ENCODE measurements around the gene CAMK2G.

Gene CAMK2G

GRCh38 chr10:73900064-73900463 lies 25.7 kb upstream of the CAMK2G start:
- Histone ChIP-seq H3K9me2 (replicated peaks; ENCODE audit: control insufficient read depth, low read length) (no peaks in the 10 kb centered on the region), H3K27me3 (ENCODE audit: control insufficient read depth, low read length) (no peaks in the 10 kb centered on the region), H3K79me2 (ENCODE audit: control insufficient read depth, low read length) (no peaks in the 10 kb centered on the region), H3F3A (ENCODE audit: control insufficient read depth, insufficient read depth) (peaks cover 4% of the 10 kb centered on the region; the same call in 1 of the 2 replicates), H3K4me1 (ENCODE audit: control insufficient read depth, low read length) (peaks cover 26% of the 10 kb centered on the region), H3K4me3 (ENCODE audit: low read length) (no peak overlapping the region), H3K9me3 (ENCODE audit: control insufficient read depth, insufficient read depth, low read length) (no peaks in the 10 kb centered on the region), H3K36me3 (ENCODE audit: control insufficient read depth, low read length) (no peaks in the 10 kb centered on the region), H3K4me2 (ENCODE audit: low read length) (peak overlapping the region; percentile 24), H4K20me1 (ENCODE audit: control insufficient read depth, insufficient read depth, low read depth, low read length) (no peaks in the 10 kb centered on the region), H3K27ac (ENCODE audit: low read depth, low read length) (no peak overlapping the region)
- TF ChIP-seq CTCF (IDR thresholded peaks at IDR 0.05; ENCODE audit: low read depth, low read length, poor library complexity, severe bottlenecking), result no peak
- no peak for TF ChIP-seq EZH2phosphoT487 (IDR thresholded peaks at IDR 0.05; ENCODE audit: borderline replicate concordance, low read length)

- Histone ChIP-seq H3K9me2 (replicated peaks; ENCODE audit: control insufficient read depth, low read length) (no peaks in the 10 kb centered on the region), H3K36me3 (ENCODE audit: control insufficient read depth, low read length) (no peaks in the 10 kb centered on the region), H3F3A (ENCODE audit: control insufficient read depth, insufficient read depth) (peaks cover 4% of the 10 kb centered on the region; the same call in 1 of the 2 replicates), H3K4me3 (ENCODE audit: low read length) (no peak overlapping the region), H4K20me1 (ENCODE audit: control insufficient read depth, insufficient read depth, low read depth, low read length) (no peaks in the 10 kb centered on the region), H3K4me1 (ENCODE audit: control insufficient read depth, low read length) (peaks cover 26% of the 10 kb centered on the region), H3K27me3 (ENCODE audit: control insufficient read depth, low read length) (no peaks in the 10 kb centered on the region), H3K27ac (ENCODE audit: low read depth, low read length) (no peak overlapping the region), H3K79me2 (ENCODE audit: control insufficient read depth, low read length) (no peaks in the 10 kb centered on the region), H3K4me2 (ENCODE audit: low read length) (no peak overlapping the region; the same call in 1 of the 2 replicates), H3K9me3 (ENCODE audit: control insufficient read depth, insufficient read depth, low read length) (no peaks in the 10 kb centered on the region)
- TF ChIP-seq CTCF (IDR thresholded peaks at IDR 0.05; ENCODE audit: low read depth, low read length, poor library complexity, severe bottlenecking) (no peak), EZH2phosphoT487 (IDR thresholded peaks at IDR 0.05; ENCODE audit: borderline replicate concordance, low read length) (no peak)
These were observed 25.1 kb upstream of the CAMK2G start for GRCh38 chr10:73899423-73899822.

GRCh38 chr10:73898730-73899410 lies 24.5 kb upstream of the CAMK2G start:
- Histone ChIP-seq H3K36me3 (ENCODE audit: control insufficient read depth, low read length) (no peaks in the 10 kb centered on the region), H3K4me3 (ENCODE audit: low read length) (no peak overlapping the region), H3K79me2 (ENCODE audit: control insufficient read depth, low read length) (no peaks in the 10 kb centered on the region), H3F3A (ENCODE audit: control insufficient read depth, insufficient read depth) (peaks cover 4% of the 10 kb centered on the region; the same call in 1 of the 2 replicates), H4K20me1 (ENCODE audit: control insufficient read depth, insufficient read depth, low read depth, low read length) (no peaks in the 10 kb centered on the region), H3K4me1 (ENCODE audit: control insufficient read depth, low read length) (peaks cover 26% of the 10 kb centered on the region), H3K27ac (ENCODE audit: low read depth, low read length) (no peak overlapping the region), H3K27me3 (ENCODE audit: control insufficient read depth, low read length) (no peaks in the 10 kb centered on the region), H3K9me2 (replicated peaks; ENCODE audit: control insufficient read depth, low read length) (no peaks in the 10 kb centered on the region), H3K4me2 (ENCODE audit: low read length) (no peak overlapping the region), H3K9me3 (ENCODE audit: control insufficient read depth, insufficient read depth, low read length) (no peaks in the 10 kb centered on the region)
- TF ChIP-seq EZH2phosphoT487 (IDR thresholded peaks at IDR 0.05; ENCODE audit: borderline replicate concordance, low read length) (no peak), CTCF (IDR thresholded peaks at IDR 0.05; ENCODE audit: low read depth, low read length, poor library complexity, severe bottlenecking) (no peak)

All from DOHH2 (cell line).